Inflammatory macrophage (primary cell): ENCODE data around the gene SLC6A11.

ENCODE experiments used
- DNase-seq, 2 donors: peaks; one replicate each; pipeline ENCODE4 v3.0.0-alpha.2; 2020 to 2022

SLC6A11 gene

GRCh38 chr3:10888518-10889090 is 72.6 kb downstream of the SLC6A11 start:
- peak; percentile 32 to 50 for DNase-seq

GRCh38 chr3:10889206-10889960 is 73.4 kb downstream of the SLC6A11 start:
- no peak for DNase-seq

- DNase-seq: no peak
Measured at GRCh38 chr3:10890665-10891064, 74.6 kb downstream of the SLC6A11 start.

- no peak for DNase-seq
Measured at GRCh38 chr3:10892622-10893021, 76.6 kb downstream of the SLC6A11 start.

GRCh38 chr3:10901296-10901945 is 85.4 kb downstream of the SLC6A11 start:
- no peak for DNase-seq

- no peak for DNase-seq
Measured at GRCh38 chr3:10907262-10907661, 91.2 kb downstream of the SLC6A11 start.

- no peak for DNase-seq
Measured at GRCh38 chr3:10910367-10910766, 94.3 kb downstream of the SLC6A11 start.

- DNase-seq: no peak
Measured at GRCh38 chr3:10911350-10912002, 95.4 kb downstream of the SLC6A11 start.

GRCh38 chr3:10912786-10913185 is 96.8 kb downstream of the SLC6A11 start:
- DNase-seq: no peak

- DNase-seq: no peak
Measured at GRCh38 chr3:10915376-10915775, 99.3 kb downstream of the SLC6A11 start.

GRCh38 chr3:10917176-10917575 is 101.1 kb downstream of the SLC6A11 start:
- DNase-seq: no peak

GRCh38 chr3:10918011-10918410 is 102.0 kb downstream of the SLC6A11 start:
- DNase-seq: no peak

- DNase-seq: no peak
Measured at GRCh38 chr3:10919636-10920035, 103.6 kb downstream of the SLC6A11 start.

GRCh38 chr3:10925436-10926255 is 109.6 kb downstream of the SLC6A11 start:
- no peak for DNase-seq

GRCh38 chr3:10926256-10926810 is 110.3 kb downstream of the SLC6A11 start:
- no peak for DNase-seq

GRCh38 chr3:10926811-10927521 is 110.9 kb downstream of the SLC6A11 start:
- DNase-seq: no peak

GRCh38 chr3:10927551-10927950 is 111.5 kb downstream of the SLC6A11 start:
- DNase-seq: no peak

- DNase-seq: no peak
Measured at GRCh38 chr3:10928407-10928960, 112.5 kb downstream of the SLC6A11 start.

- DNase-seq: no peak
Measured at GRCh38 chr3:10928961-10929471, 113.0 kb downstream of the SLC6A11 start.

GRCh38 chr3:10929978-10930665 is 114.1 kb downstream of the SLC6A11 start:
- no peak for DNase-seq
